ENCODE data around the gene B4GALT2. TPM values are rescaled to one million over a fixed set of nuclear protein-coding genes. Genes with fewer than 3 reads are reported as not detected.

B4GALT2 gene
- total RNA-seq, 4 donors from 2014 or later, result 22.3 to 30.3 (median 24.7) TPM

GRCh38 chr1:43935711-43936427, 43.1 kb upstream of the B4GALT2 start:
- Histone ChIP-seq H3K4me1 (peaks cover 10 to 35% of the 10 kb centered on the region in 2 donors), H3K9me3 (no peaks in the 10 kb centered on the region), H3K36me3 (no peaks in the 10 kb centered on the region), H3K4me3 (replicated peaks in 1 of 3) (peak overlapping the region in 1 of 3 donors; percentile 33), H3K27me3 (no peaks in the 10 kb centered on the region), H3K27ac (peak overlapping the region in 1 of 3 donors; percentile 13)
- peak in 1 of 2 donors; percentile 21 for TF ChIP-seq POLR2A (IDR thresholded peaks at IDR 0.05)
- TF ChIP-seq CTCF (IDR thresholded peaks at IDR 0.05), result no peak
- WGBS, 2 donors, result 24 to 44% methylated on average over 5 to 6 of the region's 48 CpGs
- intact Hi-C loops (cut with DNase I), result loop anchor here (2.0 kb wide), 1 partner anchor 173 kb away; no protein-coding TSS in a partner anchor
- DNase-seq, result peak; percentile 78 to 79

- DNase-seq, result peak; percentile 55 to 63
- H3K4me3 ChIP-seq (replicated peaks in 1 of 3), result peak overlapping the region in 1 of 3 donors; percentile 33
- H3K4me1 ChIP-seq, result peaks cover 10 to 35% of the 10 kb centered on the region in 2 donors
- 49 to 83% methylated on average over 3 to 6 of the region's 56 CpGs for WGBS, 2 donors
- H3K27me3 ChIP-seq, result no peaks in the 10 kb centered on the region
- H3K27ac ChIP-seq, result no peak overlapping the region
- TF ChIP-seq POLR2A (IDR thresholded peaks at IDR 0.05) (peak in 1 of 2 donors; percentile 16), CTCF (IDR thresholded peaks at IDR 0.05) (peak in 2 of 6 experiments; percentile 13)
- H3K36me3 ChIP-seq, result no peaks in the 10 kb centered on the region
- no peaks in the 10 kb centered on the region for H3K9me3 ChIP-seq
- intact Hi-C loops (cut with DNase I), result no loop called here
Measured at GRCh38 chr1:43936431-43937151, 42.4 kb upstream of the B4GALT2 start.

- TF ChIP-seq POLR2A (IDR thresholded peaks at IDR 0.05) (no peak), CTCF (IDR thresholded peaks at IDR 0.05) (no peak)
- intact Hi-C loops (cut with DNase I), result no loop called here
- no peaks in the 10 kb centered on the region for H3K9me3 ChIP-seq
- DNase-seq, result no peak
- peak overlapping the region in 1 of 3 donors; percentile 33 for H3K4me3 ChIP-seq (replicated peaks in 1 of 3)
- H3K4me1 ChIP-seq, result peaks cover 10 to 35% of the 10 kb centered on the region in 2 donors
- H3K27ac ChIP-seq, result no peak overlapping the region
- no peaks in the 10 kb centered on the region for H3K36me3 ChIP-seq
- H3K27me3 ChIP-seq, result no peaks in the 10 kb centered on the region
- 88 to 95% methylated on average over 6 to 8 of the region's 8 CpGs for WGBS, 2 donors
Measured at GRCh38 chr1:43937179-43937865, 41.7 kb upstream of the B4GALT2 start.

- intact Hi-C loops (cut with DNase I), result no loop called here
- H3K27me3 ChIP-seq, result no peaks in the 10 kb centered on the region
- peaks cover 5 to 31% of the 10 kb centered on the region in 2 donors for H3K4me1 ChIP-seq
- no peak overlapping the region for H3K4me3 ChIP-seq (replicated peaks in 1 of 3)
- no peaks in the 10 kb centered on the region for H3K9me3 ChIP-seq
- TF ChIP-seq POLR2A (IDR thresholded peaks at IDR 0.05) (no peak), CTCF (IDR thresholded peaks at IDR 0.05) (no peak)
- WGBS, 2 donors, result 88 to 90% methylated on average over 10 of the region's 10 CpGs
- no peaks in the 10 kb centered on the region for H3K36me3 ChIP-seq
- DNase-seq, result no peak
- no peak overlapping the region for H3K27ac ChIP-seq
Measured at GRCh38 chr1:43938383-43938782, 40.6 kb upstream of the B4GALT2 start.
